SK-N-MC (cell line): Measurements from ENCODE around the gene UBXN6.

Source experiments
- DNase-seq: peaks from one replicate; pipeline ENCODE4 v3.0.0-alpha.2; 2011; ENCODE audit warnings: low read depth, low spot score
- H3K27ac ChIP-seq: fragments of 200-600 bp; sonication (generic); 2 replicates; pipeline ENCODE4 v1.5.1; 2016; ENCODE audit warnings: mixed run types
- H3K36me3 ChIP-seq: fragments of 200-600 bp; sonication (generic); 2 replicates; pipeline ENCODE4 v1.6.1; 2017; ENCODE audit warnings: antibody characterized with exemption, low read length, mixed read lengths; ENCODE audit not compliant: insufficient read depth
- H3K4me3 ChIP-seq: fragments of 200-600 bp; sonication (generic); 2 replicates; pipeline ENCODE4 v1.5.1; 2016
- H3K9ac ChIP-seq: fragments of 200-600 bp; sonication (generic); 2 replicates; pipeline ENCODE4 v1.8.0; 2017; ENCODE audit warnings: mixed run types, mixed read lengths; ENCODE audit not compliant: insufficient read length
- H3K9me3 ChIP-seq: fragments of 200-600 bp; sonication (generic); 2 replicates; pipeline ENCODE4 v1.6.1; 2017; ENCODE audit warnings: low read depth, mild to moderate bottlenecking, antibody characterized with exemption, low read length, moderate library complexity, mixed read lengths
- EZH2 ChIP-seq: fragments of 200-600 bp; sonication (generic); IDR thresholded peaks from one replicate; pipeline ENCODE4 v1.6.1; 2017; ENCODE audit warnings: antibody characterized with exemption
- FOXP2 ChIP-seq: optimal IDR thresholded peaks from 2 replicates; pipeline ENCODE3; 2011; ENCODE audit warnings: mild to moderate bottlenecking, moderate library complexity; ENCODE audit not compliant: insufficient read depth; ENCODE audit errors: extremely low read length, control extremely low read depth
- POLR2AphosphoS5 ChIP-seq: IDR thresholded peaks from 2 replicates; pipeline ENCODE4 v1.6.1; 2012; ENCODE audit warnings: mild to moderate bottlenecking, low read depth, low read length, borderline replicate concordance

Gene UBXN6

DNA sequence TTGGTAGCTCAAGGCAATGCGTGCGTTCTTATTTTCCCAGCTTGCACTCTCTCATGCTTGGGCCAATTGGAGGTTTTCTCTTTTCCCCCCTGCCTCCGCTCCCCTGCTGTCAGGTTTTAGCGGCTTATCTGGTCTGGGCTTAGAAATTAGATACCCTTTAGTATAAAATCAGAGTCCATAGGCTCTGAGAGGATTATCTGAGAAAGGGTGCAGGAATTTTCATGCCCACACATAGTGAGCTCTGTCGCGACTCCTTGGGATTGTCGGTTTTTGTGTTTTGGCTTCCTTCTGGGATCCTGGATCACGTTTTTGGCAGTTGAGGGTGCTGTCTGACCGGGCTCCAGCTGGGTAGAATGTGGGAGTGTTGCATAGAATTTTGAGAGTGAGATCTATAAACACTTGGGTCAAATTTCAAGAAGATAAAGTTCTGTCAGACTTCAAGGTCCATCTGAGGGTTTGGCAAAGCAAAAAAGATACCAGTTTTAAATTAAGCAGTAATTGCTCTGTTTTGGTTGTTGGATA lies 42.7 kb downstream of the UBXN6 start:
- peak overlapping the region; percentile 30; the same call in 1 of the 2 replicates for H3K27ac ChIP-seq
- H3K9me3 ChIP-seq = no peaks in the 10 kb centered on the region
- no peak overlapping the region for H3K4me3 ChIP-seq
- TF ChIP-seq POLR2AphosphoS5 (no peak), FOXP2 (no peak), EZH2 (no peak)
- H3K9ac ChIP-seq = peak overlapping the region; percentile 20
- no peak for DNase-seq
- peaks cover 64% of the 10 kb centered on the region for H3K36me3 ChIP-seq

- Histone ChIP-seq H3K9ac (peak overlapping the region; percentile 20), H3K27ac (peak overlapping the region; percentile 30; the same call in 1 of the 2 replicates), H3K4me3 (no peak overlapping the region), H3K36me3 (peaks cover 66% of the 10 kb centered on the region), H3K9me3 (no peaks in the 10 kb centered on the region)
- TF ChIP-seq FOXP2 (no peak), EZH2 (no peak), POLR2AphosphoS5 (no peak)
- DNase-seq = no peak
Observed at GRCh38 chr19:4414144-4414799, 43.3 kb downstream of the UBXN6 start.

- H3K9me3 ChIP-seq = no peaks in the 10 kb centered on the region
- no peak overlapping the region for H3K4me3 ChIP-seq
- TF ChIP-seq EZH2 = no peak
- TF ChIP-seq FOXP2 = no peak
- no peak for TF ChIP-seq POLR2AphosphoS5
- no peak overlapping the region for H3K27ac ChIP-seq
- DNase-seq = no peak
- H3K9ac ChIP-seq = peak overlapping the region; percentile 33
- H3K36me3 ChIP-seq = peaks cover 70% of the 10 kb centered on the region
Observed at GRCh38 chr19:4413588-4413987, 44.0 kb downstream of the UBXN6 start.

DNA sequence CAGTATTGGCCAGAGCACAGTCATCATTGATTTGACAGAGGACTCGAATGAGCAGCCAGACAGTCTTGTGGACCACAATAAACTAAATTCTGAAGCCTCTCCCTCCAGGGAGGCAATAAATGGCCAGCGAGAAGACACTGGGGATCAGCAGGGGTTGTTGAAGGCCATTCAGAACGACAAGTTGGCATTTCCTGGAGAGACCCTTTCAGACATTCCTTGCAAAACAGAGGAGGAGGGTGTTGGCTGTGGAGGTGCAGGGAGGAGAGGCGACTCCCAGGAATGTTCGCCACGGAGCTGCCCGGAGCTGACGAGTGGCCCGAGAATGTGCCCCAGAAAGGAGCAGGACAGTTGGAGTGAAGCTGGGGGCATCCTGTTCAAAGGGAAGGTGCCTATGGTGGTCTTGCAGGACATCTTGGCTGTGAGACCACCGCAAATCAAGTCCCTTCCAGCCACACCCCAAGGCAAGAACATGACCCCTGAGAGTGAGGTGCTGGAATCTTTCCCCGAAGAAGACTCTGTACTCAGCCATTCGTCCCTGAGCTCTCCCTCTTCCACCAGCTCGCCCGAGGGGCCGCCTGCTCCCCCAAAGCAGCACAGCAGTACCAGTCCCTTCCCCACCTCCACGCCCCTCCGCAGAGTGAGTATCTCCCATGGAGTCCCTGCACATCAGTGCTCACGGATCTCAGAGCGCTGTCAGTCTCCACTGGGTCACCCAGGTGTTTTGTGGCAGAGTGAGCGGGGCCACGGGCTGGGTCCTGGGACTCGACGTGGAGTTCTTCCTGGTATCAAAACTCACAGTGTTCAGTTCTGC lies 48.3 kb downstream of the UBXN6 start:
- DNase-seq = no peak
- TF ChIP-seq EZH2 (no peak), POLR2AphosphoS5 (no peak), FOXP2 (no peak)
- H3K36me3 ChIP-seq = peaks cover 72% of the 10 kb centered on the region
- no peaks in the 10 kb centered on the region for H3K9me3 ChIP-seq
- no peak overlapping the region for H3K9ac ChIP-seq
- H3K27ac ChIP-seq = no peak overlapping the region
- H3K4me3 ChIP-seq = no peak overlapping the region

DNA sequence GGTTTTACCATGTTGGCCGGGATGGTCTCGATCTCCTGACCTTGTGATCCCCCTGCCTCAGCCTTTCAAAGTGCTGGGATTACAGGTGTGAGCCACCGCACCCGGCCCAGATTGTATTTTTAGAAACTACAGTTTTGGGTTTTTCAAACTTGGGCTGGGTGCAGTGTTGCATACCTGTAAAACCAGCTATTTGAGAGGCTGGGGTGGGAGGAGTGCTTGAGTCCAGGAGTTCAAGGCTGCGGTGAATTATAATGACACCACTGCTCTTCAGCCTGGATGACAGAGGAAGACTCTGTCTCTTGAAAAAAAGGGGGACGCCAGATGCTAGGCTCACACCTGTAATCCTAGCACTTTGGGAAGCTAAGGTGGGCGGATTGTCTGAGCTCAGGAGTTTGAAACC lies 51.0 kb downstream of the UBXN6 start:
- peaks cover 50% of the 10 kb centered on the region for H3K36me3 ChIP-seq

GRCh38 chr19:4405977-4406376 lies 51.6 kb downstream of the UBXN6 start:
- DNase-seq = no peak
- Histone ChIP-seq H3K27ac (no peak overlapping the region), H3K4me3 (no peak overlapping the region), H3K36me3 (peaks cover 46% of the 10 kb centered on the region), H3K9me3 (no peaks in the 10 kb centered on the region), H3K9ac (no peak overlapping the region)
- no peak for TF ChIP-seq FOXP2

More for the DNA sequence above, 51.0 kb downstream of the UBXN6 start:
- Histone ChIP-seq H3K4me3 (no peak overlapping the region), H3K9me3 (no peaks in the 10 kb centered on the region), H3K9ac (no peak overlapping the region), H3K27ac (no peak overlapping the region)
- DNase-seq = no peak
- no peak for TF ChIP-seq POLR2AphosphoS5
- no peak for TF ChIP-seq EZH2
- no peak for TF ChIP-seq FOXP2

DNA sequence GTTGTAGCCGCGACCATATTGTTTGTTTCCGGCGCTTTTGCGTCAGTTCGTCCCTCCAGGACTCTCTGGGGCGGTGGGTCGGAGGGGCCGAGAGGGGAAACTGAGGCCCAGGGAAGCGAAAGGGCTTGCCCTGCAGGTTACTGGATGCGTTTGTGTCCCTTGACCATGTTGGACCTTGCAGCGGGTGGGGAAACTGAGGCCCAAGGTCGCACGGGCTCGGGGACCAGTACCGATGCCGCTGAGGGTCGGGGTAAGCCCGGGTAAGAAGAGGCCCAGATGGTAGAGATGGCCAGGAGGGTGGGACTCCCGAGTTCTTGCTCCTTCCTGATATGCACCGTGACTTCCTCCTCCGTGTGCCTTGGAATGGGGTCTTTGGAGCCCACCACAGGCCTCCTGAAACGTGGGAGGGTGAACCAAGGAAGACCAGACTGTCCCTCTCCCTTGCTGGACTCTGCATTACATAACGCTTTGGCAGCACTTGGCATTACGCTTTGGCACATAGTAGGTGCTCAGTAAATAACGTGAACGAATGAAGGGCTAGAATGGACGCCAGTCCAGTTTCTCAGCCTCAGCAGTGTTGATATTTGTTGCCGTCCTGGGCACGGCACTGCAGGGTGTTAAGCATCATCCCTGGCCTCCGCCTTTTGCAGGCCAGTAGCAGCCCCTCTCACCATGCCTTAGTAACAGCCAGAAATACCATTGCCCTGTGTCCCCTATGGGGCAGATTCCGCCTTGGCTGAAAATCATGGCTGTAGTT lies 54.4 kb downstream of the UBXN6 start:
- Histone ChIP-seq H3K27ac (peak overlapping the region; percentile 76), H3K9ac (peak overlapping the region; percentile 97), H3K4me3 (peak overlapping the region; percentile 92), H3K36me3 (peaks cover 25% of the 10 kb centered on the region), H3K9me3 (no peaks in the 10 kb centered on the region)
- TF ChIP-seq FOXP2 (no peak), POLR2AphosphoS5 (no peak), EZH2 (no peak)
- no peak for DNase-seq
